K562 (cell line): ENCODE results near the gene IGIP. TPM values are rescaled to one million over a fixed set of nuclear protein-coding genes. Genes with fewer than 3 reads are reported as not detected.

Experiments
- ATAC-seq: fragments of 200-7000 bp; cut with Tn5 transposase; 3 replicates; pipeline ENCODE4 v1.9.1; 2020; ENCODE audit warnings: moderate library complexity
- BruUV-seq: library from RNA; stranded (reverse); fragments of 400-500 nt; replicated peaks from 2 replicates; lab custom pipeline; 2021; lab: Mats Ljungman, UMichigan
- CTCF ChIA-PET: fragments of 300-600 bp; formaldehyde crosslinking; extraction: SDS; loops from one replicate; lab custom pipeline; 2021; ENCODE audit warnings: low intra/inter-chr PET ratio; lab: Yijun Ruan, JAX
- POLR2A ChIA-PET: fragments of 300-600, 350-650 bp; sonication (Branson Sonifier 250); formaldehyde crosslinking; extraction: SDS; loops from one replicate; lab custom pipeline; 2021; ENCODE audit warnings: antibody characterized with exemption, inconsistent platforms; lab: Yijun Ruan, JAX
- DNase-seq, 4 experiments: peaks; one replicate each; pipeline versions ENCODE4 v3.0.0 to v3.0.0-alpha.2; 2011 to 2018; ENCODE audit warnings: low spot score in 3 of 4, mixed read lengths in 3 of 4; ENCODE audit errors: extremely low read depth in 1 of 4
- FAIRE-seq: peaks from 2 replicates; lab custom pipeline; 2011; peaks lifted over from hg19 to GRCh38; lab: Jason Lieb, UNC
- H2AFZ ChIP-seq: 2 replicates; pipeline ENCODE4 v1.6.0; 2011; ENCODE audit warnings: low read depth, low read length, control low read depth, inconsistent platforms
- H3K27ac ChIP-seq: fragments of 200-600 bp; 3 replicates; pipeline ENCODE4 v1.8.0; 2011; ENCODE audit warnings: low read depth, mild to moderate bottlenecking, control low read depth, inconsistent platforms, low read length, moderate library complexity, mixed read lengths; ENCODE audit errors: extremely low read depth
- H3K27me3 ChIP-seq, 2 experiments: fragments of 300-600 bp in 1 of 2; 2 replicates in 1 of 2; 3 replicates in 1 of 2; pipeline versions ENCODE4 v1.6.0 to v1.8.0; 2011; ENCODE audit warnings: inconsistent platforms in 2 of 2, low read length in 2 of 2, mild to moderate bottlenecking in 1 of 2, mixed read lengths in 1 of 2, moderate library complexity in 1 of 2; ENCODE audit not compliant: control insufficient read depth in 2 of 2, insufficient read depth in 2 of 2
- H3K36me3 ChIP-seq: fragments of 300-600 bp; 3 replicates; pipeline ENCODE4 v1.8.0; 2011; ENCODE audit warnings: mild to moderate bottlenecking, low read length, inconsistent platforms; ENCODE audit not compliant: control insufficient read depth, insufficient read depth
- H3K4me1 ChIP-seq, 2 experiments: fragments of 200-600 bp in 1 of 2; replicated peaks in 1 of 2; 2 replicates in 1 of 2; 3 replicates in 1 of 2; pipeline versions ENCODE4 v1.5.1 to v1.8.0; 2011; ENCODE audit warnings: inconsistent platforms in 2 of 2, low read length in 2 of 2, mild to moderate bottlenecking in 1 of 2, mixed read lengths in 1 of 2, moderate library complexity in 1 of 2; ENCODE audit not compliant: control insufficient read depth in 2 of 2, insufficient read depth in 2 of 2
- H3K4me2 ChIP-seq: 2 replicates; pipeline ENCODE4 v1.6.1; 2011; ENCODE audit warnings: low read length, control low read depth, inconsistent platforms, mixed read lengths; ENCODE audit not compliant: insufficient read depth
- H3K4me3 ChIP-seq: fragments of 200-600 bp; sonication (generic), shearing (Covaris generic); 2 replicates; pipeline ENCODE4 v1.5.1; 2016; ENCODE audit warnings: control low read depth, inconsistent platforms
- H3K79me2 ChIP-seq: fragments of 200-600 bp; 3 replicates; pipeline ENCODE4 v1.8.0; 2011; ENCODE audit warnings: low read length, inconsistent platforms; ENCODE audit not compliant: control insufficient read depth, insufficient read depth
- H3K9ac ChIP-seq, 2 experiments: 2 replicates each; pipeline versions ENCODE4 v1.6.0 to v1.6.1; 2011; ENCODE audit warnings: low read depth in 2 of 2, low read length in 2 of 2, control low read depth in 1 of 2, inconsistent platforms in 1 of 2, mild to moderate bottlenecking in 1 of 2, mixed read lengths in 1 of 2; ENCODE audit not compliant: insufficient read depth in 1 of 2
- H3K9me1 ChIP-seq: one replicate; pipeline ENCODE4 v1.6.0; 2011; ENCODE audit warnings: inconsistent platforms, mild to moderate bottlenecking, low read length, moderate library complexity; ENCODE audit not compliant: control insufficient read depth, insufficient read depth
- H3K9me3 ChIP-seq: replicated peaks from 2 replicates; pipeline ENCODE4 v1.5.1; 2011; ENCODE audit warnings: low read depth, low read length, inconsistent platforms; ENCODE audit not compliant: control insufficient read depth, insufficient read depth
- H4K20me1 ChIP-seq: replicated peaks from 2 replicates; pipeline ENCODE4 v1.6.1; 2011; ENCODE audit warnings: low read length, inconsistent platforms, mixed read lengths; ENCODE audit not compliant: control insufficient read depth, insufficient read depth
- ARID1B ChIP-seq: fragments of 450-650 bp; IDR thresholded peaks from 2 replicates; pipeline ENCODE4 v1.6.1; 2016; ENCODE audit warnings: antibody characterized with exemption, mild to moderate bottlenecking, inconsistent platforms
- ATF1 ChIP-seq, 2 experiments: fragments of 450-650 bp in 1 of 2; IDR thresholded peaks; 2 replicates each; pipeline ENCODE4 v1.6.1; 2016; ENCODE audit warnings: missing compliant biosample characterization in 1 of 2, missing genetic modification characterization in 1 of 2
- CBFA2T2 ChIP-seq: fragments of 450-650 bp; conservative IDR thresholded peaks from 2 replicates; pipeline ENCODE4 v1.6.1; 2017; ENCODE audit warnings: mild to moderate bottlenecking
- CBX3 ChIP-seq, 2 experiments: IDR thresholded peaks; 1 replicate in 1 of 2; 2 replicates in 1 of 2; pipeline ENCODE4 v1.6.1; 2012; ENCODE audit warnings: inconsistent platforms in 2 of 2, low read length in 2 of 2, borderline replicate concordance in 1 of 2, control low read depth in 1 of 2
- CREBBP ChIP-seq: IDR thresholded peaks from one replicate; pipeline ENCODE4 v1.6.1; 2012; ENCODE audit warnings: low read depth, mild to moderate bottlenecking, control low read depth, inconsistent platforms, low read length
- DPF2 ChIP-seq: fragments of 450-650 bp; IDR thresholded peaks from 2 replicates; pipeline ENCODE4 v1.6.1; 2016
- EP300 ChIP-seq: IDR thresholded peaks from 2 replicates; pipeline ENCODE4 v1.6.1; 2012; ENCODE audit warnings: low read length, improper control_type of control experiment
- GTF2A2 ChIP-seq: IDR thresholded peaks from 2 replicates; pipeline ENCODE4 v1.6.1; 2016; ENCODE audit warnings: mild to moderate bottlenecking, missing genetic modification characterization, missing compliant biosample characterization
- HEY1 ChIP-seq: fragments of 250-450 bp; sonication (Bioruptor Pico); IDR thresholded peaks from 2 replicates; pipeline ENCODE4 v1.5.0; 2020; ENCODE audit warnings: mild to moderate bottlenecking, moderate library complexity, borderline replicate concordance
- KDM1A ChIP-seq, 2 experiments: fragments of 450-650 bp; IDR thresholded peaks; 2 replicates each; pipeline ENCODE4 v1.6.1; 2016; ENCODE audit warnings: mild to moderate bottlenecking in 2 of 2
- KLF1 ChIP-seq: fragments of 450-650 bp; IDR thresholded peaks from 2 replicates; pipeline ENCODE4 v1.6.1; 2016; ENCODE audit warnings: missing genetic modification characterization, missing compliant biosample characterization
- NR2F6 ChIP-seq: fragments of 450-650 bp; formaldehyde crosslinking; IDR thresholded peaks from 2 replicates; pipeline ENCODE4 v1.4.0; 2020; ENCODE audit warnings: mild to moderate bottlenecking
- PKNOX1 ChIP-seq: fragments of 450-650 bp; IDR thresholded peaks from 2 replicates; pipeline ENCODE4 v1.6.1; 2016
- PRMT5 ChIP-seq: sonication (generic); formaldehyde crosslinking; IDR thresholded peaks from 2 replicates; pipeline ENCODE4 v1.5.0; 2020; ENCODE audit warnings: missing genetic modification reagents
- RB1 ChIP-seq: fragments of 450-650 bp; IDR thresholded peaks from 2 replicates; pipeline ENCODE4 v1.6.1; 2017; ENCODE audit warnings: low read depth, mild to moderate bottlenecking
- SMARCC2 ChIP-seq: fragments of 450-650 bp; IDR thresholded peaks from 2 replicates; pipeline ENCODE4 v1.6.1; 2017; ENCODE audit warnings: antibody characterized with exemption, moderate library complexity, mild to moderate bottlenecking, low read depth
- SMARCE1 ChIP-seq: fragments of 450-650 bp; IDR thresholded peaks from 2 replicates; pipeline ENCODE4 v1.7.1; 2016; ENCODE audit warnings: mild to moderate bottlenecking
- STAT5A ChIP-seq: IDR thresholded peaks from 2 replicates; pipeline ENCODE4 v1.6.1; 2012; ENCODE audit warnings: low read length, inconsistent platforms, borderline replicate concordance
- TEAD4 ChIP-seq, 2 experiments: sonication (generic) in 1 of 2; formaldehyde crosslinking in 1 of 2; IDR thresholded peaks; 2 replicates each; pipeline versions ENCODE4 v1.6.1 to v1.8.0; 2012 to 2022; ENCODE audit warnings: borderline replicate concordance in 1 of 2, inconsistent platforms in 1 of 2, low read length in 1 of 2, mild to moderate bottlenecking in 1 of 2, missing genetic modification reagents in 1 of 2
- VEZF1 ChIP-seq: fragments of 200-800 bp; sonication (Bioruptor generic); IDR thresholded peaks from 2 replicates; pipeline ENCODE4 v1.6.1; 2017; ENCODE audit warnings: missing genetic modification characterization, missing compliant biosample characterization
- ZNF121 ChIP-seq: sonication (generic); formaldehyde crosslinking; conservative IDR thresholded peaks from 2 replicates; pipeline ENCODE4 v1.8.0; 2022; ENCODE audit warnings: missing genetic modification reagents
- ZNF445 ChIP-seq: fragments of 250-450 bp; sonication (Bioruptor Pico); IDR thresholded peaks from 2 replicates; pipeline ENCODE4 v1.4.0; 2020; ENCODE audit warnings: low read depth, mild to moderate bottlenecking, moderate library complexity
- WGBS: fragments of 100-300 bp; shearing (Covaris generic); methylation state at CpG from one replicate; pipeline ENCODE4 v1.1.6; 2016; ENCODE audit warnings: low coverage, mixed read lengths; ENCODE audit not compliant: insufficient coverage; ENCODE audit errors: missing lambda C conversion rate; 5-methylcytosine and 5-hydroxymethylcytosine counted together
- in situ Hi-C: fragments of 300-500 bp; cut with MboI; formaldehyde crosslinking; loops from 4 replicates; pipeline ENCODE4 v1.15.0; 2018; ENCODE audit warnings: inconsistent platforms, mixed read lengths
- intact Hi-C: fragments of 100-400 bp; cut with micrococcal nuclease; formaldehyde crosslinking; loops from 2 replicates; pipeline ENCODE4 v1.14.2; 2022
- polyA plus RNA-seq, 8 experiments: library from polyadenylated mRNA; depleted of rRNA in 4 of 8; stranded (reverse) in 5 of 8; unstranded in 3 of 8; fragments of >200 nt; fragmentation: Nextera tagmentation in 2 of 8; fragmentation: Illumina TruSeq in 1 of 8; extraction: Ambion mirVana in 2 of 8; extraction: Trizol in 1 of 8; gene quantifications; 2 replicates each; pipeline versions ENCODE4 v1.2.1 to v1.2.3, GENCODE V29; 2011 to 2014; ENCODE audit warnings: inconsistent platforms in 1 of 8, missing spikeins in 1 of 8
- total RNA-seq, 7 experiments: library from RNA; depleted of rRNA in 6 of 7; stranded (reverse); fragments of >200 nt in 6 of 7; fragmentation: Illumina TruSeq in 2 of 7; extraction: Trizol in 2 of 7; gene quantifications; 2 replicates each; pipeline versions ENCODE4 v1.2.1 to v1.2.3, GENCODE V29; 2011 to 2021; ENCODE audit warnings: low replicate concordance in 1 of 7

The IGIP gene
- total and polyA plus RNA-seq, 9 of the 15 experiments (the other 6 are each of a cell fraction or from before 2014, with no cell fraction given) = 0.52 to 1.6 (median 1.2) TPM

DNA sequence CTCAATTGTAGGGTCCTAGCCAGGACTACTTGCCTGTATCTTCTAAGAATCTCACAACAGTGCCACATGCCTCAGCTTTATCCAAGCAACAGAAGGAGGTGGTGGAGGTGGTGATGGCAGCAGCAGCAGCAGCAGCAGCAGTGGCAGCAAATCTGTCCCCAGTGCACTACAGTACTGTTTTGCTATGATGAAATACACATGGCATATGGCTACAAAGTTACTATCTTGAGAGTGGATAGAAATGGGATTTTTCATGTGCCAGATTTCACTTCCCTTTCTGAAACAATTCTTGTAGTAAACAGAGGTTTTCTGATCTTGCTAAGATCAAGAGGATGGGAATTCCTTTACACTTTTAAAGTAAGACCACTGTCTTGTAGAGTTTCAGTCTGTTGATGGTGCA is 41.2 kb downstream of the IGIP start (continued):
- no peak for TF ChIP-seq KLF1
- no peak for TF ChIP-seq CREBBP
- no peak for TF ChIP-seq ZNF121 (CRISPR knock-in tag)

GRCh38 chr5:140168371-140168770 is 42.6 kb downstream of the IGIP start:
- Histone ChIP-seq H3K4me3 (no peak overlapping the region), H3K9me1 (no peaks in the 10 kb centered on the region), H2AFZ (no peak overlapping the region), H3K27ac (no peak overlapping the region), H3K27me3 (no peaks in the 10 kb centered on the region; a peak in 1 of 5 replicates), H3K4me2 (peak overlapping the region; percentile 14; the same call in 1 of the 2 replicates), H3K4me1 (peaks cover 4 to 33% of the 10 kb centered on the region in 2 experiments; a peak in 4 of 5 replicates), H4K20me1 (no peaks in the 10 kb centered on the region), H3K9me3 (no peaks in the 10 kb centered on the region), H3K9ac (peak overlapping the region in 1 of 2 experiments; percentile 0; a peak in 1 of 4 replicates), H3K79me2 (no peaks in the 10 kb centered on the region), H3K36me3 (no peaks in the 10 kb centered on the region)
- ATAC-seq (peak; percentile 75), DNase-seq (peak; percentile 55 to 74 (median 61)), FAIRE-seq (peak; percentile 65)
- POLR2A ChIA-PET = no interaction called here
- CTCF ChIA-PET = no interaction called here
- 19% methylated on average over 2 of the region's 2 CpGs for WGBS
- no TSS peak for BruUV-seq
- in situ Hi-C loops (loop anchor here (10.0 kb wide), 1 partner anchor 186 kb away; no protein-coding TSS in a partner anchor), intact Hi-C loops (loop anchor here (5.0 kb wide), 1 partner anchor 189 kb away; no protein-coding TSS in a partner anchor)
- no peak for TF ChIP-seq ZNF445
- TF ChIP-seq HEY1 (CRISPR knock-in tag) = no peak
- TF ChIP-seq DPF2 = peak; percentile 81
- peak; percentile 59 for TF ChIP-seq CBFA2T2
- TF ChIP-seq SMARCC2 = peak; percentile 49; the same call in 1 of the 2 replicates
- peak; percentile 86 for TF ChIP-seq SMARCE1
- TF ChIP-seq ATF1 (CRISPR knock-in tag; IDR thresholded peaks at IDR 0.05) = no peak
- TF ChIP-seq ATF1 (tag; IDR thresholded peaks at IDR 0.05) = peak; percentile 12; the same call in 1 of the 2 replicates
- peak in 1 of 2 experiments; percentile 34; a peak in 1 of 3 replicates for TF ChIP-seq CBX3 (IDR thresholded peaks at IDR 0.05; ENCODE audit: borderline replicate concordance in 1 of 2, low read length in 2 of 2)
- no peak for TF ChIP-seq PRMT5 (CRISPR knock-in tag)
- TF ChIP-seq NR2F6 (CRISPR knock-in tag) = no peak
- peak; percentile 82 for TF ChIP-seq ARID1B
- TF ChIP-seq EP300 = peak; percentile 56; the same call in 1 of the 2 replicates
- TF ChIP-seq RB1 = no peak
- TF ChIP-seq STAT5A = 0 out of 2 replicates have a peak, but pooled peaks have one; percentile 22
- TF ChIP-seq PKNOX1 = 0 out of 2 replicates have a peak, but pooled peaks have one; percentile 21
- TF ChIP-seq GTF2A2 (tag) = no peak
- TF ChIP-seq TEAD4 (IDR thresholded peaks at IDR 0.05; ENCODE audit: low read length) = peak; percentile 75
- no peak for TF ChIP-seq TEAD4 (CRISPR knock-in tag; IDR thresholded peaks at IDR 0.05; ENCODE audit: borderline replicate concordance)
- peak; percentile 63 to 74; a peak in 3 of 4 replicates for TF ChIP-seq KDM1A (IDR thresholded peaks at IDR 0.05)
- peak; percentile 36; the same call in 1 of the 2 replicates for TF ChIP-seq VEZF1
